Panc1 (cell line): ENCODE results near the gene VDR. TPM values are rescaled to one million over a fixed set of nuclear protein-coding genes. Genes with fewer than 3 reads are reported as not detected.

Experiments
- ATAC-seq: fragments of 200-7000 bp; cut with Tn5 transposase; 2 replicates; pipeline ENCODE4 v1.9.1; 2020; ENCODE audit warnings: mild to moderate bottlenecking, moderate library complexity
- BruUV-seq: library from RNA; stranded (reverse); fragments of 400-500 nt; replicated peaks from 2 replicates; lab custom pipeline; 2021; lab: Mats Ljungman, UMichigan
- CTCF ChIA-PET: fragments of 300-600 bp; sonication (Branson Sonifier 250); formaldehyde crosslinking; loops from one replicate; lab custom pipeline; 2022; ENCODE audit warnings: antibody characterized with exemption; lab: Charles Lee
- POLR2A ChIA-PET: fragments of 300-600 bp; sonication (Branson Sonifier 250); formaldehyde crosslinking; loops from one replicate; lab custom pipeline; 2022; ENCODE audit warnings: antibody characterized with exemption; lab: Charles Lee
- DNase-seq: peaks from one replicate; pipeline ENCODE4 v3.0.0-alpha.2; 2010; ENCODE audit warnings: low read depth, low spot score
- H3K27ac ChIP-seq: 2 replicates; pipeline ENCODE4 v1.5.1; 2011; ENCODE audit warnings: mild to moderate bottlenecking, low read length, inconsistent platforms
- H3K27me3 ChIP-seq: fragments of 200-500 bp; sonication (Bioruptor generic); 2 replicates; pipeline ENCODE4 v1.6.0; 2014; ENCODE audit warnings: low read length, inconsistent platforms; ENCODE audit not compliant: control insufficient read depth, insufficient read depth
- H3K36me3 ChIP-seq: fragments of 200-500 bp; sonication (Bioruptor generic); 2 replicates; pipeline ENCODE4 v1.5.1; 2014; ENCODE audit warnings: inconsistent platforms, mild to moderate bottlenecking, low read length, moderate library complexity; ENCODE audit not compliant: control insufficient read depth, insufficient read depth
- H3K4me1 ChIP-seq: 2 replicates; pipeline ENCODE4 v1.5.1; 2011; ENCODE audit warnings: inconsistent platforms, mild to moderate bottlenecking, low read length, moderate library complexity; ENCODE audit not compliant: control insufficient read depth, insufficient read depth
- H3K4me3 ChIP-seq, 2 experiments: 2 replicates each; pipeline ENCODE4 v1.5.1; 2011 to 2012; ENCODE audit warnings: low read depth in 2 of 2, low read length in 2 of 2, mild to moderate bottlenecking in 2 of 2, inconsistent platforms in 1 of 2, moderate library complexity in 1 of 2
- H3K9me3 ChIP-seq: fragments of 200-500 bp; sonication (Bioruptor generic); 2 replicates; pipeline ENCODE4 v1.5.1; 2014; ENCODE audit warnings: low read depth, mild to moderate bottlenecking, inconsistent platforms, low read length, moderate library complexity; ENCODE audit not compliant: control insufficient read depth, insufficient read depth
- POLR2AphosphoS5 ChIP-seq: IDR thresholded peaks from 2 replicates; pipeline ENCODE4 v1.6.1; 2012; ENCODE audit warnings: mild to moderate bottlenecking, low read depth, low read length, moderate library complexity
- SIN3A ChIP-seq: IDR thresholded peaks from 2 replicates; pipeline ENCODE4 v1.6.1; 2012; ENCODE audit warnings: low read depth, mild to moderate bottlenecking, low read length, moderate library complexity, borderline replicate concordance; ENCODE audit not compliant: insufficient read depth
- TCF7L2 ChIP-seq: IDR thresholded peaks from 2 replicates; pipeline ENCODE4 v1.6.1; 2011; ENCODE audit warnings: mild to moderate bottlenecking, low read depth, low read length, inconsistent platforms
- in situ Hi-C: cut with HindIII; loops from 2 replicates; pipeline ENCODE4 v1.10.0; 2016; ENCODE audit warnings: low sequenced_read_pairs, low pct_unique_long_range_greater_than_20kb
- intact Hi-C: fragments of 100-400 bp; cut with micrococcal nuclease; formaldehyde crosslinking; loops from one replicate; pipeline ENCODE4 v1.10.0; 2022; ENCODE audit not compliant: unreplicated experiment
- total RNA-seq: library from RNA; stranded (reverse); gene quantifications from one replicate; pipeline ENCODE4 v1.2.1, GENCODE V29; 2021; ENCODE audit not compliant: unreplicated experiment
- TF ChIP-seq, protein P1 (sequence below), 2 experiments: IDR thresholded peaks; 2 replicates each; pipeline ENCODE4 v1.6.1; 2011 to 2012; ENCODE audit warnings: low read depth in 2 of 2, control low read depth in 1 of 2, low read length in 1 of 2, mild to moderate bottlenecking in 1 of 2, moderate library complexity in 1 of 2; ENCODE audit not compliant: insufficient read depth in 1 of 2
- TF ChIP-seq, protein P2 (sequence below): fragments of 450-650 bp; IDR thresholded peaks from 2 replicates; pipeline ENCODE4 v1.5.1; 2017; ENCODE audit warnings: mild to moderate bottlenecking

The VDR gene
- total RNA-seq, 1 experiment from 2014 or later: 3.0 TPM

DNA sequence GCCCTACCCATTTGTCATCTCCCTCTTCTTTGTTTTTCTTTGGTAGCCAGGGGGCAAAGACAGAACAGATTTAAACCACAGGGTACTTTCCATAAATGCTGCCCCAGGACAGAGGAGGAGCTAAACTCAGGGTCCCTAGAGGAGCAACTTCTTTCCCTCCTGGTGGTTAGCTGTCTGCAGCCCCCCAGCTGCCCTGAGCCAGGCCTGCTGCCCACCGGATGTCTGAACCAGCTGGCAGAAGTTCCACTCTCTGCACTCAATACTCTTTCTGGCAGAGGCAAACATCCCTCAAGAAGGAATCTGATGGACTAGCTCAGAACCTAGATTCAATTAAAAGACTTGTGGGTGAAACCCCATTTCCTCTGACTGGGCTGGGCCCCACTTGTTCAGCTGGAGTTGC lies 10.7 kb downstream of the VDR start:
- no peaks in the 10 kb centered on the region; the same call in 1 of the 2 replicates for H3K36me3 ChIP-seq
- H3K4me3 ChIP-seq: no peak overlapping the region
- CTCF ChIA-PET: interaction anchor here (1.1 kb wide), 1 partner anchor 11 kb away, joined by 4 read pairs; the partner anchor contains the start of gene VDR
- ATAC-seq: no peak
- H3K4me1 ChIP-seq: peaks cover 8% of the 10 kb centered on the region
- POLR2A ChIA-PET: no interaction called here
- no peak overlapping the region for H3K27ac ChIP-seq
- no peak for TF ChIP-seq POLR2AphosphoS5
- TF ChIP-seq, protein P1, sequence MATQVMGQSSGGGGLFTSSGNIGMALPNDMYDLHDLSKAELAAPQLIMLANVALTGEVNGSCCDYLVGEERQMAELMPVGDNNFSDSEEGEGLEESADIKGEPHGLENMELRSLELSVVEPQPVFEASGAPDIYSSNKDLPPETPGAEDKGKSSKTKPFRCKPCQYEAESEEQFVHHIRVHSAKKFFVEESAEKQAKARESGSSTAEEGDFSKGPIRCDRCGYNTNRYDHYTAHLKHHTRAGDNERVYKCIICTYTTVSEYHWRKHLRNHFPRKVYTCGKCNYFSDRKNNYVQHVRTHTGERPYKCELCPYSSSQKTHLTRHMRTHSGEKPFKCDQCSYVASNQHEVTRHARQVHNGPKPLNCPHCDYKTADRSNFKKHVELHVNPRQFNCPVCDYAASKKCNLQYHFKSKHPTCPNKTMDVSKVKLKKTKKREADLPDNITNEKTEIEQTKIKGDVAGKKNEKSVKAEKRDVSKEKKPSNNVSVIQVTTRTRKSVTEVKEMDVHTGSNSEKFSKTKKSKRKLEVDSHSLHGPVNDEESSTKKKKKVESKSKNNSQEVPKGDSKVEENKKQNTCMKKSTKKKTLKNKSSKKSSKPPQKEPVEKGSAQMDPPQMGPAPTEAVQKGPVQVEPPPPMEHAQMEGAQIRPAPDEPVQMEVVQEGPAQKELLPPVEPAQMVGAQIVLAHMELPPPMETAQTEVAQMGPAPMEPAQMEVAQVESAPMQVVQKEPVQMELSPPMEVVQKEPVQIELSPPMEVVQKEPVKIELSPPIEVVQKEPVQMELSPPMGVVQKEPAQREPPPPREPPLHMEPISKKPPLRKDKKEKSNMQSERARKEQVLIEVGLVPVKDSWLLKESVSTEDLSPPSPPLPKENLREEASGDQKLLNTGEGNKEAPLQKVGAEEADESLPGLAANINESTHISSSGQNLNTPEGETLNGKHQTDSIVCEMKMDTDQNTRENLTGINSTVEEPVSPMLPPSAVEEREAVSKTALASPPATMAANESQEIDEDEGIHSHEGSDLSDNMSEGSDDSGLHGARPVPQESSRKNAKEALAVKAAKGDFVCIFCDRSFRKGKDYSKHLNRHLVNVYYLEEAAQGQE (IDR thresholded peaks at IDR 0.05; ENCODE audit: insufficient read depth in 1 of 2, low read depth in 2 of 2, low read length in 1 of 2): no peak
- intact Hi-C loops (no loop called here), in situ Hi-C loops (no loop called here)
- H3K9me3 ChIP-seq: no peaks in the 10 kb centered on the region
- no peak for DNase-seq
- H3K27me3 ChIP-seq: no peaks in the 10 kb centered on the region
- BruUV-seq: no TSS peak

DNA sequence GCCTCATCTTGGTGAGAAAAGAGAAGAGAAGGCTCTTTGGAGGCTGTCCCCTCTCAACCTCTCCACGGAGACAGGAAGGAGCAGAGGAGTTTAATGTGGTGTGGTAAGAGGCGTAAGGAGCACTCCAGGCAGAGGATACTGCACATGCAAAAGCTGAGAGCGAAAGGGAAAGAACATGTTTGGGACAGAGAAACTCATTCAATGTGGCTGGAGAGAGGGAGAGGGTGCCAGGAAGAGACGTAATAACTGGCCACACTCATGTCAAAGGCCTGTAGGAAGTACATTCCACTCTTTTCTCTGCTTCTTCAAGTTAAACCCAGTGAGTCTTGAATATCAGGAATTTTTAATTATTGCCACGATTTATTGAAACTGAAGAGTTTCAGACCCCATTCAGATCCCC lies 12.0 kb downstream of the VDR start:
- H3K36me3 ChIP-seq: no peaks in the 10 kb centered on the region; the same call in 1 of the 2 replicates
- BruUV-seq: no TSS peak

More for the DNA sequence above, 12.0 kb downstream of the VDR start:
- TF ChIP-seq SIN3A: no peak
- TF ChIP-seq, protein P1 (IDR thresholded peaks at IDR 0.05; ENCODE audit: insufficient read depth in 1 of 2, low read depth in 2 of 2, low read length in 1 of 2): no peak
- TF ChIP-seq TCF7L2: no peak
- TF ChIP-seq, protein P2, sequence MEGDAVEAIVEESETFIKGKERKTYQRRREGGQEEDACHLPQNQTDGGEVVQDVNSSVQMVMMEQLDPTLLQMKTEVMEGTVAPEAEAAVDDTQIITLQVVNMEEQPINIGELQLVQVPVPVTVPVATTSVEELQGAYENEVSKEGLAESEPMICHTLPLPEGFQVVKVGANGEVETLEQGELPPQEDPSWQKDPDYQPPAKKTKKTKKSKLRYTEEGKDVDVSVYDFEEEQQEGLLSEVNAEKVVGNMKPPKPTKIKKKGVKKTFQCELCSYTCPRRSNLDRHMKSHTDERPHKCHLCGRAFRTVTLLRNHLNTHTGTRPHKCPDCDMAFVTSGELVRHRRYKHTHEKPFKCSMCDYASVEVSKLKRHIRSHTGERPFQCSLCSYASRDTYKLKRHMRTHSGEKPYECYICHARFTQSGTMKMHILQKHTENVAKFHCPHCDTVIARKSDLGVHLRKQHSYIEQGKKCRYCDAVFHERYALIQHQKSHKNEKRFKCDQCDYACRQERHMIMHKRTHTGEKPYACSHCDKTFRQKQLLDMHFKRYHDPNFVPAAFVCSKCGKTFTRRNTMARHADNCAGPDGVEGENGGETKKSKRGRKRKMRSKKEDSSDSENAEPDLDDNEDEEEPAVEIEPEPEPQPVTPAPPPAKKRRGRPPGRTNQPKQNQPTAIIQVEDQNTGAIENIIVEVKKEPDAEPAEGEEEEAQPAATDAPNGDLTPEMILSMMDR: no peak
- TF ChIP-seq POLR2AphosphoS5: no peak
- H3K4me3 ChIP-seq: no peak overlapping the region
- peaks cover 8% of the 10 kb centered on the region for H3K4me1 ChIP-seq
- in situ Hi-C loops: no loop called here
- ChIA-PET POLR2A (no interaction called here), CTCF (interaction anchor here (1.1 kb wide), 1 partner anchor 13 kb away, joined by 4 read pairs; the partner anchor contains the start of gene VDR)
- no peak for DNase-seq
- H3K27ac ChIP-seq: no peak overlapping the region
- ATAC-seq: no peak
- H3K9me3 ChIP-seq: no peaks in the 10 kb centered on the region
- intact Hi-C loops: no loop called here
- no peaks in the 10 kb centered on the region for H3K27me3 ChIP-seq
